GM12878 (cell line): ENCODE results near the gene NEAT1. TPM values are rescaled to one million over a fixed set of nuclear protein-coding genes. Genes with fewer than 3 reads are reported as not detected.
A peak's percentile ranks its signal among the peaks of the same experiment; 100 is the strongest.

ENCODE experiments used
- ASH2L ChIP-seq: fragments of 300-600, 200-600 bp; sonication (generic); IDR thresholded peaks from 2 replicates; pipeline ENCODE4 v1.6.1; 2017; ENCODE audit warnings: low read depth, mild to moderate bottlenecking, borderline replicate concordance
- DPF2 ChIP-seq: fragments of 450-650 bp; IDR thresholded peaks from 2 replicates; pipeline ENCODE4 v1.6.1; 2017; ENCODE audit warnings: mild to moderate bottlenecking
- EED ChIP-seq: sonication (generic); IDR thresholded peaks from 2 replicates; pipeline ENCODE4 v1.6.1; 2016; ENCODE audit warnings: antibody characterized with exemption, low read depth
- HDAC2 ChIP-seq: fragments of 200-600 bp; sonication (generic); IDR thresholded peaks from 2 replicates; pipeline ENCODE4 v1.6.1; 2017
- IRF4 ChIP-seq: IDR thresholded peaks from 2 replicates; pipeline ENCODE4 v1.6.1; 2011; ENCODE audit warnings: low read depth, low read length
- KAT2A ChIP-seq: conservative IDR thresholded peaks from 2 replicates; pipeline ENCODE4 v1.6.1; 2011; ENCODE audit warnings: low read depth, low read length; ENCODE audit not compliant: control insufficient read depth
- NFIC ChIP-seq: IDR thresholded peaks from 2 replicates; pipeline ENCODE4 v1.6.1; 2012; ENCODE audit warnings: low read depth, mild to moderate bottlenecking, inconsistent platforms, low read length, moderate library complexity
- NR2F1 ChIP-seq: fragments of 450-650 bp; conservative IDR thresholded peaks from 2 replicates; pipeline ENCODE4 v1.6.1; 2017; ENCODE audit warnings: mild to moderate bottlenecking
- PAX5 ChIP-seq: IDR thresholded peaks from 2 replicates; pipeline ENCODE4 v1.6.1; 2011; ENCODE audit warnings: low read depth, low read length, borderline replicate concordance
- PML ChIP-seq: IDR thresholded peaks from 2 replicates; pipeline ENCODE4 v1.6.1; 2012; ENCODE audit warnings: low read length, inconsistent platforms
- POU2F2 ChIP-seq: IDR thresholded peaks from 3 replicates; pipeline ENCODE4 v1.6.1; 2011; ENCODE audit warnings: low read depth, mild to moderate bottlenecking, low read length, borderline replicate concordance
- RAD51 ChIP-seq: fragments of 450-650 bp; IDR thresholded peaks from 2 replicates; pipeline ENCODE4 v1.6.1; 2016; ENCODE audit warnings: moderate library complexity, mild to moderate bottlenecking, inconsistent platforms
- RCOR1 ChIP-seq: conservative IDR thresholded peaks from 2 replicates; pipeline ENCODE4 v1.6.1; 2012; ENCODE audit warnings: low read depth, low read length, improper control_type of control experiment
- RELB ChIP-seq: fragments of 450-650 bp; IDR thresholded peaks from 2 replicates; pipeline ENCODE4 v1.6.1; 2017; ENCODE audit warnings: low read depth, mild to moderate bottlenecking, moderate library complexity
- SPI1 ChIP-seq: IDR thresholded peaks from 2 replicates; pipeline ENCODE4 v1.6.1; 2011; ENCODE audit warnings: low read depth, mild to moderate bottlenecking, low read length, moderate library complexity, borderline replicate concordance; ENCODE audit not compliant: insufficient read depth
- TCF3 ChIP-seq: IDR thresholded peaks from 2 replicates; pipeline ENCODE4 v1.6.1; 2012; ENCODE audit warnings: low read depth, mild to moderate bottlenecking, low read length, borderline replicate concordance; ENCODE audit not compliant: insufficient read depth
- TCF7 ChIP-seq: IDR thresholded peaks from 2 replicates; pipeline ENCODE4 v1.6.1; 2014; ENCODE audit warnings: antibody characterized with exemption, borderline replicate concordance
- YY1 ChIP-seq: IDR thresholded peaks from 2 replicates; pipeline ENCODE4 v1.6.1; 2011; ENCODE audit warnings: low read depth, mild to moderate bottlenecking, low read length
- ZBTB40 ChIP-seq: fragments of 450-650 bp; IDR thresholded peaks from 2 replicates; pipeline ENCODE4 v1.6.1; 2016; ENCODE audit warnings: mild to moderate bottlenecking, moderate library complexity, borderline replicate concordance
- polyA plus RNA-seq, 11 experiments: library from polyadenylated mRNA; depleted of rRNA in 4 of 11; unstranded in 6 of 11; stranded (reverse) in 5 of 11; fragments of >200 nt; fragmentation: Nextera tagmentation in 4 of 11; fragmentation: Illumina TruSeq in 1 of 11; extraction: Ambion mirVana in 4 of 11; extraction: Trizol in 1 of 11; gene quantifications; 1 replicate in 1 of 11; 2 replicates in 10 of 11; pipeline versions ENCODE4 v1.2.1 to v1.2.3, GENCODE V29; 2011 to 2016; ENCODE audit warnings: inconsistent platforms in 2 of 11, missing spikeins in 2 of 11, low read depth in 1 of 11
- total RNA-seq, 4 experiments: library from RNA; depleted of rRNA in 3 of 4; stranded (reverse); fragments of >200 nt in 3 of 4; fragmentation: Illumina TruSeq in 1 of 4; extraction: Trizol in 1 of 4; gene quantifications; 2 replicates each; pipeline versions ENCODE4 v1.2.1 to v1.2.3, GENCODE V29; 2013 to 2021
- TF ChIP-seq, protein P1 (sequence below): IDR thresholded peaks from 2 replicates; pipeline ENCODE4 v1.6.1; 2012; ENCODE audit warnings: low read depth, low read length, improper control_type of control experiment
- TF ChIP-seq, protein P2 (sequence below): IDR thresholded peaks from 2 replicates; pipeline ENCODE4 v1.6.1; 2012; ENCODE audit warnings: mild to moderate bottlenecking, low read depth, low read length

NEAT1 gene
- total and polyA plus RNA-seq, 10 of the 15 experiments (the other 5 are each of a cell fraction or from before 2014, with no cell fraction given): 13.6 to 328 (median 69.4) TPM

DNA sequence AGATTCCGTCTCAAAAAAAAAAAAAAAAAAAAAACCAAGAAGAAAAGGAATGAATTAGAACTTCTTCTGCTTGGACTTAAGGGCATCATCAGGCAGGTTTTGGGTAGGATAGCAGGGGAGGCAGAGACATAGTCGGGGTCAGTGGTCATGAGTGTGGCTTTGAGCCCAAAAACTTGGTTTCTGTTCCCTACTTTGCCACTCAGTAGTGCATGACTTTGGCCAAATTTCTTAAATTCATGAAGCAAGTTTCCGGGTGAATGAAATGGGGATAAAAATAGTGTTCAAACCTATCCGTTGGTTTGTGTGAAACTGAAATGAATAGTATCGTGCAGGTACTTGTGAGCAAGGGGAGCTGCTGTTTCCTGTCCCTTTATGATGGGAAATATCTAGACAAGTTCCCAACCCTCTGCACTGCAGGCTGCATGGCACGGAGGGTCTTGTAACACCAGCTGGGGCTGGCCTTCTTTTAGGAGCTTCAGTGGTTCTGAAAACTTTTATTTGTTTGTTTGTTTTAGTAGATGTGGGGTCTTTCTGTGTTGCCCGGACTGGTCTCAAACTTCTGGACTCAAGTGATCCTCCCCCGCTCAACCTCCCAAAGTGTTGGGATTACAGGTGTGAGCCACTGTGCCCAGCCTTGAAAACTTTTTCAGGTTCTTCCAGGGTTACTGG is 18.4 kb downstream of the NEAT1 start (continued):
- TF ChIP-seq, protein P1, sequence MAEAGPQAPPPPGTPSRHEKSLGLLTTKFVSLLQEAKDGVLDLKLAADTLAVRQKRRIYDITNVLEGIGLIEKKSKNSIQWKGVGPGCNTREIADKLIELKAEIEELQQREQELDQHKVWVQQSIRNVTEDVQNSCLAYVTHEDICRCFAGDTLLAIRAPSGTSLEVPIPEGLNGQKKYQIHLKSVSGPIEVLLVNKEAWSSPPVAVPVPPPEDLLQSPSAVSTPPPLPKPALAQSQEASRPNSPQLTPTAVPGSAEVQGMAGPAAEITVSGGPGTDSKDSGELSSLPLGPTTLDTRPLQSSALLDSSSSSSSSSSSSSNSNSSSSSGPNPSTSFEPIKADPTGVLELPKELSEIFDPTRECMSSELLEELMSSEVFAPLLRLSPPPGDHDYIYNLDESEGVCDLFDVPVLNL: no peak
- TF ChIP-seq RAD51: no peak
- peak; percentile 89 for TF ChIP-seq NR2F1
- no peak for TF ChIP-seq RCOR1
- no peak for TF ChIP-seq KAT2A
- peak; percentile 78; the same call in 1 of the 2 replicates for TF ChIP-seq IRF4
- no peak for TF ChIP-seq ASH2L
- TF ChIP-seq, protein P2, sequence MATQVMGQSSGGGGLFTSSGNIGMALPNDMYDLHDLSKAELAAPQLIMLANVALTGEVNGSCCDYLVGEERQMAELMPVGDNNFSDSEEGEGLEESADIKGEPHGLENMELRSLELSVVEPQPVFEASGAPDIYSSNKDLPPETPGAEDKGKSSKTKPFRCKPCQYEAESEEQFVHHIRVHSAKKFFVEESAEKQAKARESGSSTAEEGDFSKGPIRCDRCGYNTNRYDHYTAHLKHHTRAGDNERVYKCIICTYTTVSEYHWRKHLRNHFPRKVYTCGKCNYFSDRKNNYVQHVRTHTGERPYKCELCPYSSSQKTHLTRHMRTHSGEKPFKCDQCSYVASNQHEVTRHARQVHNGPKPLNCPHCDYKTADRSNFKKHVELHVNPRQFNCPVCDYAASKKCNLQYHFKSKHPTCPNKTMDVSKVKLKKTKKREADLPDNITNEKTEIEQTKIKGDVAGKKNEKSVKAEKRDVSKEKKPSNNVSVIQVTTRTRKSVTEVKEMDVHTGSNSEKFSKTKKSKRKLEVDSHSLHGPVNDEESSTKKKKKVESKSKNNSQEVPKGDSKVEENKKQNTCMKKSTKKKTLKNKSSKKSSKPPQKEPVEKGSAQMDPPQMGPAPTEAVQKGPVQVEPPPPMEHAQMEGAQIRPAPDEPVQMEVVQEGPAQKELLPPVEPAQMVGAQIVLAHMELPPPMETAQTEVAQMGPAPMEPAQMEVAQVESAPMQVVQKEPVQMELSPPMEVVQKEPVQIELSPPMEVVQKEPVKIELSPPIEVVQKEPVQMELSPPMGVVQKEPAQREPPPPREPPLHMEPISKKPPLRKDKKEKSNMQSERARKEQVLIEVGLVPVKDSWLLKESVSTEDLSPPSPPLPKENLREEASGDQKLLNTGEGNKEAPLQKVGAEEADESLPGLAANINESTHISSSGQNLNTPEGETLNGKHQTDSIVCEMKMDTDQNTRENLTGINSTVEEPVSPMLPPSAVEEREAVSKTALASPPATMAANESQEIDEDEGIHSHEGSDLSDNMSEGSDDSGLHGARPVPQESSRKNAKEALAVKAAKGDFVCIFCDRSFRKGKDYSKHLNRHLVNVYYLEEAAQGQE: no peak
- peak; percentile 86 for TF ChIP-seq RELB
- TF ChIP-seq EED: peak; percentile 95
- TF ChIP-seq POU2F2: peak; percentile 71; the same call in 1 of the 3 replicates
- no peak for TF ChIP-seq TCF7
- 0 out of 2 replicates have a peak, but pooled peaks have one; percentile 1 for TF ChIP-seq YY1
- peak; percentile 66; the same call in 1 of the 2 replicates for TF ChIP-seq PML
- peak; percentile 60; the same call in 1 of the 2 replicates for TF ChIP-seq TCF3
- peak; percentile 97 for TF ChIP-seq SPI1
- TF ChIP-seq DPF2: peak; percentile 84; the same call in 1 of the 2 replicates
- peak; percentile 96 for TF ChIP-seq PAX5
- TF ChIP-seq ZBTB40: no peak
- TF ChIP-seq HDAC2: no peak
- TF ChIP-seq NFIC: peak; percentile 96
